GM21526 (cell line): ENCODE measurements around the gene GBGT1.
"Not testable (repeated sequence)": the region's sequence is repeated elsewhere in the genome, so short reads cannot be mapped to it uniquely, and the experiment has no call there.

Experiments used
- ATAC-seq: cut with Tn5 transposase; IDR thresholded peaks from one replicate; pipeline ENCODE4 v1.9.1; 2021; ENCODE audit warnings: moderate library complexity; ENCODE audit not compliant: unreplicated experiment, low FRiP score

The GBGT1 gene

DNA sequence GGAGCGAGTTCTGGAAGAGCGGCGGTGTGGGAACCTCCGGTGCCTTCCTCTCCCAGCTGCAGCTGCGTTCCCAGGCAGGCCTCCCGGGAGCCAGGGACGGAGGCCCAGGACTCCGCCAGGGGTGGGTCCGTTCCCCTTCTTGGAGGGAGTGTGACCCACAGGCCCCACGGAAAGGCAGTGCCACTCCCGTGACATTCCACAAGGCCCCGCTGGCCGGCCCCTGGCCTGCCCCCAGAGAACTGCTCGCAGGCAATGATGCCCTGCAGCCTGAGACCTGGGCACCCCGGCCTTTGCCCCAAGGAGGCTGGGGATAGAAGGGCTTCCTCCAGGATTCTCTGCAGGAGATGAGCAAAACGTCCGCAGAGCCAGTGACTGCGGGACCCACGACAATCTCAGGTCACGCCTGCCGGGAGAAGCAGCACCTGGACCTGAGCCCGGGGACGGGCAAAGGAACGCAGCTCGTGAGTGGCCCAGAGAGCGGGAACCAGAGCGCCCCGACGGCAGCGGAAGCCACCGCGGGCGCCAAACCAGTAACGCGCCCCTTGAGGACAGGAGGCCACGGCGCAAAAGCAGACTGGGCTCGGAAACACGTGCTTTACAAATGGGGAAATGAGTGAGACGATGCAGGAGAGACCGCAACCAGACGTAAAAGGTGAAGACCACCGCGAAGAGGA, 36.1 kb upstream of the GBGT1 start:
- ATAC-seq: no peak

DNA sequence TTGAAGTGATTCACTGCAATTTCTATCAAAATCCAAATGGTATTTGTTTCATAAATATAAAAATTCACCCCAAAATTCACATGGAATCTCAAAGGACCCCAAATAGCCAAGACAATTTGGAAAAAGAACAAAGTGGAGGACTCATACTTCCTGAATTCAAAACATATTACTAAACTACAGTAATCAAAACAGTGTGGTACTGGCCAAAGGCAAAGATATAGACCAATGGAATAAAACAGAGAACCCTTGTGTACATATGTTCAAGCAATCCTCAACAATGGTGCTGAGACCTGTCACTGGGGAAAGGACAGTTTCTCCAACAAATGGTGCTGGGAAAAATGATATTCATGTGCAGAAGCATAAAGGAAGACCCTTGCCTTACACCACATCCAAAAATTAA, 31.3 kb upstream of the GBGT1 start:
- no peak for ATAC-seq

DNA sequence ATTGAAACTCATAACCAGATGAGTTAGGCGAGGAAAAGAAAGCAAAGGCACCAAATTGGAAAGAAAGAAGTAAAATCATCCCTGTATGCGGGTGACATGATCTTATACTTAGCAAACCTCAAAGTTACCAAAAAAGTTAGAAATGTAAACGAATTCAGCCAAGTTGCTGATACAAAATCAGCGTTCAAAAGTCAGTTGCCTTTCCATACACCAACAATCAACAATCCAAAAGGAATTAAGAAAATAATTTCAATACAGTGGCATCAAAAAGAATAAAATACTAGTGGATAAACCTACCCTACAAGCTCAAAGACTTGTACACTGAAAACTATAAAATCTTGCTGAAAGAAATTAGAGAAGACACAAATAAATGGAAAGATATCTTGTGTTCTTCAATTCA, 30.9 kb upstream of the GBGT1 start:
- no peak for ATAC-seq

DNA sequence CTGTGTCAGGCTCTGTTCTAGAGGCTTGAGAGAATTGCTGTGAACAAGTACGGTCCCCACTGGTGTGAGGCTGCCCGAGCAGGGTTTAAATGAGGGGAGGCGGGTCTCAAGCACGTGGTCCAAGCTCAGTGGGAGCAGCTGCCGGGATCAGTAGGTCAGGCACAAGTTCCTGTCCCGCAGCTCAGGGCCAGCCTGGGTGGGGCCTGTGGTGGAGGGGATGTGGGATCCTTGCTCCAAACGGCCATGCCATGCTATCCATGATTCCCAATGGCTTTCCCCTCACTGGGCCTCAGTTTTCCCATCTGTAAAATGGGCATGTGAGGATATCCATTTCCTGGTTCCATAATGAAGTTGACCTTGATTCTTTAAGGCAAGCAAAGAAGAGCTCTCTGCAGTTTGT, 28.3 kb upstream of the GBGT1 start:
- no peak for ATAC-seq

DNA sequence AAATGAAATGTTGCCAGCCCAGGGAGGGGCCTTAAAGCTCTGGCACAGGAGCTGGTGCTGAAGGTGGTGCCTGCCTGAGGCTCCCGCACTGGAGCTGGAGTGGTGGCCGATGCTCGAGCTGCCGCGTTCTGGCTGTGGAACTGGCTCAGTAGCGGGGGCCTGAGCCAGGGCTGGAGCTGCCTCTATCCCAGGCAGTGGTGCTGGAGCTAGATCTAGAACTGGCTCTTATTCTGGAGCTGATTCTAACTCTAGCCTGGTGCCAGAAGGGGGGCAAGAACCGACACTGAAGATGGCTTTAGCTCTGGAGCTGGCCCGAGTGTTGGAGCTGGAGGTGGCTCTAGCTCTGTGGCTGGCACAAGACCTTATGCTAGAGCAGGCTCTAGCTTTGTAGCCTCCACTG, 26.1 kb upstream of the GBGT1 start:
- ATAC-seq: no peak

DNA sequence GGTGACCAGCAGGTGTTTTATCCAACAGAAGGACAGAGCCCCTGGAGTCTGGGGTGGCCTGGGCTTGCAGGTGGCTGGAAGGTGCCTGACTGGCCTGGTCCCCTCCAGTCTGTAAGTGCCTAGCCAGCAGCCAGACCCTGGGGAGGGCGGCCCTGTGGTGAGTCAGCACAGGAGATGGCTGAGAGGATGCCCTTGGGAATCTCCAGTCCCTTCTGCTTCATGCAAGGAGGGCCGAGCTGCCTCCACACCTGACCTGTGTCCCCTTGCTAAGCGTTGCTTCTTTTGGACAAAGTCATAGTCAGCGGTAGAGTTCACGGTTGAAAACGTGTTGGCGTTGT, 25.1 kb upstream of the GBGT1 start:
- no peak for ATAC-seq

DNA sequence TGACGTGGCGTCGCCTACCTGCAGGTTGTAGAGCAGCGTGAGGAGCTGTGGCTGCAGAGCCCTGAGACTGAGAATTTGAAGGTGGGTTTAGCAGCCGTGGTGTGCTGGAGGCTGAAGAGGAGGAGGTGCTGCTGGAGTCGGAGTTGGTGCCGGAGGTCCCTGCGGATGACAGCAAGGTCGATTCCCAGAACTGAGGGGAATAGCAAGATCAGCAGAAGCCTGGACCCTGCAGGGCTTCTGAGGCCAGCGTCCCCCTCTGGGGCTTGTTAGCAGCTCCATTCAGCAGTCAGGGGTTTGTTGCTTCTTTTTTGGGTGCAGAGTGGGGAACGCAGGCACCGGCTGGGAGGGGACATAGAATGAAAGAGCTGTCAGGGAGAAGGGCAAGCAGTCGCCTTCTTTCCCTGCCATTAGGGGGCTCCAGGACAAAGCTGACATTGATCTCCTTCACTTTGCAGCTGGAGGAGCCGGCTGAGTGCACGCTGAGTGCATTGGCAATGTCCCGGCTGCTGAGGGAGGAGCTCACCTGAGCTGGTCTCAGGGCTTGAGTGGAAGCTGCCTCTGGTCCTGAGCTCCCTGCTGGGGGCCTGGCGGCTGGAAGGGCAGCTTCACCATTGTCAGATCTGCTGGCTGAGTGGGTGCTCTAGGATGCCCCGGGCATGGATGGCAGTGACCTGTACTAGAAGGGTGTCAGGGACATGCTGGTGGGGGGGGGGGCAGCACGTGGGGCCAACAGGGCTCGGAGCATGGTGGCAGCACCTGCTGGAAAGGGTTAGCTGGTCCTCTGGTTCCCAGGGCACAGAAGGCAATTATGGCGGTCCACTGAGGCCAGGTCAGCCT, 24.5 kb upstream of the GBGT1 start:
- no peak for ATAC-seq

DNA sequence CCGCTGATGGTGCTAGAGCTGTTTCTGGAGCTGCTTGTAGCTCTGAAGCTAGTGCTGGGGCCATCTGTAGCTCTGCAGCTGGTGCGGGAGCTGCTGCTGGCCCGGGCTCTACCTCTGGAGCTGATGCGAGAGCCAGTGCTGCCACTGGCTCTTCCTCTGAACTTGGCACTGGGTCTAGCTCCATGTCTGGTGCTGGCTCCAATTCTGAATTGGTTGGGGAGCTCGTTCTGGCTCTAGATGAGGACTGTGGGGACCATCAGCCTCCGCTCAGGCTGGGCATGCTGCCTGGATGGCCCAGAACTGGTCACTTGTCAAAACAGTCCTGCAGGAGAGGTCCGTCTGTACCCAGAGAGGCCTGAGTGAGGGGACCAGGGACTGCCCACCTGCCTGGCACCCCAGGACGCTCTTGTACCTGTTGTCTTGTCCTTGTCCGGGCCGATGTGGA, 23.9 kb upstream of the GBGT1 start:
- ATAC-seq: no peak

DNA sequence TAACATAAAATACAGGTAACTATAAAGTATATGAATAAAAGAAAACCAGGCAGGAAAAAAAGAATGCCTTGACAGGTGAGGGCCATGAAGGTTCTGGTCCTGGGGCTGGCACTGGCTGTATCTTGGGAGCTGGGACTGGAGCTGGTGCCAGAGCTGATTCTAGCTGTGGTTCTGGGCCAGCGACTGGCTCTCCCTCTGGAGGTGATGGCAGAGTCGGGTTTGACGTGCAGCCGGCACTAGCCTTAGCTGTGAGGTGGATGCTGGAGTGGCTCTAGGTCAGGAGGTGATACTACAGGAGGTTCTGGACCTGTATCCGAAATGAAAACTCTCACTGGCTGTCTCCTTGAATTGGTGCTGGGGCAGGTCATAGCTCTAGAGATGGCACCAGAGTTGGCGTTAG, 23.0 kb upstream of the GBGT1 start:
- ATAC-seq: no peak

DNA sequence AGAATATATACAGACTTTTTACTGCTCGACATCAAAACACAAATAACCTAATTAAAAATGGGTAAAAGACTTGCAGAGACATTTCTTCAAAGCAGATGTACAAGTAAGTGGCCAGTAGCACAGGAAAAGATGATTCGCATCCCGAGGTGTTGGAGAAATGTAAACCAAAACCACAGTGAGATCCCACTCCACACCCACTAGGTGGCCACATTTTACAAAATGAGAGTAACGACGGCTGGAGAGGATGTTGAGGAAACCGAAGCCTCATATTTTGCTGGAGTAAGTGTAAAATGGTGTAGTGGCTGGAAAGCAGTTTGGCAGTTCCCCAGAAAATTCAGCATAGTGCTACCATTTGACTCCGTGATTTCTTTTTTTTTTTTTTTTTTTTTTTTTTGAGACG, 21.3 kb upstream of the GBGT1 start:
- no peak for ATAC-seq

DNA sequence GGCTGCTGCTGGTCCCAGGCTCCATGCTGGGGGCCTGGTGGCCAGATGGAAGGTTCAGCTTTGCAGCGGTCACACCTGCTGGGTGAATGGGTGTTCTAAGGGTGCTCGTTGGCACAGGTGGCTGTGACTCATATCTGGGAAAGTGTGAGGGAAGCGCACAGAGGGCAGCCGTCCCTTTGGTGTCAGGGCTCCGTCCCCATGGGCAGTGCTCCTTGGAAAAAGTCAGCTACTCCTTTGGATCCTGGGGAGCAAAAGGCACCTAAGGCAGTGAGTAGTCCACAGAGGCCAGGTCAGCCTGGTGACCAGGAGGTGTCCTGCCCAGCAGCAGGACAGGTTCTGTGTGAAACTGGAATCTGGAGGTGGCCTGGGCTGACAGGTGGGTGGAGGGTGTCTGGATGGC, 18.4 kb upstream of the GBGT1 start:
- no peak for ATAC-seq

DNA sequence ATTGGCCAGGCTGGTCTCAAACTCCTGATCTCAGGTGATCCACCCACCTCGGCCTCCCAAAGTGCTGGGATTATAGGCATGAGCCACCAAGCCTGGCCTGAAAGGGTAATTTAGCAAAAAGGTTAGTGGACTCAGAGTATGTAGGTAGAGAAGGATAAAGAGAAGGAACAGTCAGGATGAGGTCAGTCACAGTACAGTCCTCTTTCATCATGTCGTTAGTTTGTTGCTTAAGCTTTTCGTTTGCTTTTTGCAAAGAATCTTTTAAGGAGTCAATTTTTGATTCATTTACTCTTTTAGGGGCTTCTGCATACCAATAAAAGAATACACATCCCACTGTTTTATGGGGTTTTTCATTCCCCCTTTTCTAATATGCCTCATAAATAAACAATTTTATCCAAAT, 17.8 kb upstream of the GBGT1 start:
- no peak for ATAC-seq

DNA sequence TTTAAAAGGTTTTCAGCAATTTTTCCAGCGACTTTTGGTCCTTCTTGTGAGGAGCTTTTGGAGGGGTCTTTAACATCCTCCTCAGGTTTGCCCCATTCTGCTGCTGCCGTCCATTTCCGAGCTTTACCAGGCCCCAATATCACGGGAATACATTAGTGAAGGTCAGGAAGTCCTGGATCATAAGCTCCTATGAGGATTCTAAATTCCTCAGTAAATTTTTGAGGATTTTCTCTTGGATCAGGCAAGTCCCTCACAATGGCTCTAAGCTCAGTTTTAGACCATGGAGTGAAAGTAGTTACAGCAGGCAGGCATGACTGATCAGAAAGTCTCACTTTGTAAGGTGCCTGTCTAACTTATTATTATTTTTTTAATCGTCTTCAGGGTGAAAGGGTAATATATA, 17.2 kb upstream of the GBGT1 start:
- no peak for ATAC-seq

DNA sequence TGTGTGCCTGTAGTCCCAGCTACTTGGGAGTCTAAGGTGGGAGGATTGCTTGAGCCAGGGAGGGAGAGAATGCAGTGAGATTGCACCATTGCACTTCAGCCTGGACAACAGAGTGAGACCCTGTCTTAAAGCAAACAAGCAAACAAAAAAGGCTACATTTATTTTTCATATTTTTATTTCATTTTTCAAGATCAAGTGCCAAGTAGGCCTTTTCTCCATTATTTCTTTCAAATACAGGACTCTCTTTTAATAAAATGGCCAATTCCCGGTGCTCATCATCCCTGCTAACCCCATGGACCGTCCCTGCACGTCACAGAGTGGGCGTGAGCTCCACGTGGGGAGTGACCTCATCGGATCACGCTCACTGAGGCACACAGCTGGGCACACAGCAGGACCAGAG, 9.3 kb upstream of the GBGT1 start:
- ATAC-seq: no peak

DNA sequence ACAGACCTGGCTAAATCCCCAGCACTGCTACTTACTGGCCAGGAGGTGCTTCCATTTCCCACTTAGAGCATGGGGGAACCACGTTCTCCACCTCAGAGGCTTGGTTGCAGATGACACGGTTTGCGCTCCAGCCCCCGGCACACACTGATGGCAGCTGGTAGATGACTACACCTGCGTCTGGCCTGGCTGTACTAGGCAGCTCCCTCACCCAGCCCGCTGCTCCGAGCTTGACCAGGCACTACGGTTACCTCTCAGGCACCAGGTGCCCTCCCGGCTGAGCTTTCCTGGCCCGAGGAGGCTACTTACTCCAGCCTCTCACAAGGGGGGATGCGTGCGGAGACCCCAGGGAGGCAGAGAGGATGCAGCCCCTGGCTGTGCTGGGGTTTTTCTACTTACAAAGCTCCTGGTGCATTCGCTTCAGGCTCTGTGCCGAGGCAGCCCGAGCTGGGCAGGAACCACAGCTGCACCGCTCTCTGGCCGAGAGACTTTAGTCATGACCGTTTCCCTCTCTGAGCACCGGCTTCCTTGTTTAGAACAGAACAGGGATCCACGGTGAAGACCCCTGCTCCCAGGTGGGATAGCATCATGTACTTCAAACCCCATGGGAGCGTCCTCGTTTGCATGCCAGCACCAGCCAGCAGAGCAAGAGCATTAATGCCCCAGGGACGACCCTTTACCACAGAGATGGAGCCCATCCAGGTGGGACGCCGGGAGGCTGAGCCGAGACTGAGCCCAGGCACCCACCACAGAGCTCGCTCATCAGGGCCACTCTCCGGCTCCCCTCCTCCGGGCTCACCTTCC, 7.6 kb upstream of the GBGT1 start:
- ATAC-seq: no peak

DNA sequence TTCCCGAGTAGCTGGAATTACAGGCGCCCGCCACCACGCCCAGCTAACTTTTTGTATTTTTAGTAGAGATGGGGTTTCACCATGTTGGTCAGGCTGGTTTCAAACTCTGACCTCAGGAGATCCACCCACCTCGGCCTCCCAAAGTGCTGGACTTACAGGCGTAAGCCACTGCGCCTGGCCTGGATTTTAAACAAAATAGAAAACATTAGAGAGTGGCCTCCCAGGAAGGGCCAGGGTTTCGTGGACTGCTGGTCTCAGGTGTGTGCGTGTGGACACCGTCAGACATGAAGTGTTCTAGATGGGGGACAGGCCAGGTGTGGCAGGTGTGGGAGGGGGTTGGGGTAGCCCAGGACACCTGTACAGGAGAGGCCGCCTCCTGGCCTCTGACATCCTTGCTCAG, 7.0 kb upstream of the GBGT1 start:
- no peak for ATAC-seq

DNA sequence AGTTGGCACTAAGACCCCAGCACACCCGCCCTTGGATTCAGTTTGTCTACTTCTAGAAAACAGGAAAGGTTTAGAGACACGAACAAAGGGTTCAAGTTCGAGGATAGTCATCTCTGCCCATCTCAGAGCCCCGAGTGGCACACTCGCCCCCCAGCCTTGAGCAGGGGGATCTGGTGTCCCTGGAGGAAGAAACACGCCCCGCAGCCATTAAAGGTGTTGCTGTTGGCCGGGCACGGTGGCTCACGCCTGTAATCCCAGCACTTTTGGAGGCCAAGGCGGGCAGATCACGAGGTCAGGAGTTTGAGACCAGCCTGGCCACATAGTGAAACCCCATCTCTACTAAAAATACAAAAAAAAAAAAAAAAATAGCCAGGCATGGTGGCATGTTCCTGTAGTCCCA, 6.0 kb upstream of the GBGT1 start:
- not testable (repeated sequence) for ATAC-seq

DNA sequence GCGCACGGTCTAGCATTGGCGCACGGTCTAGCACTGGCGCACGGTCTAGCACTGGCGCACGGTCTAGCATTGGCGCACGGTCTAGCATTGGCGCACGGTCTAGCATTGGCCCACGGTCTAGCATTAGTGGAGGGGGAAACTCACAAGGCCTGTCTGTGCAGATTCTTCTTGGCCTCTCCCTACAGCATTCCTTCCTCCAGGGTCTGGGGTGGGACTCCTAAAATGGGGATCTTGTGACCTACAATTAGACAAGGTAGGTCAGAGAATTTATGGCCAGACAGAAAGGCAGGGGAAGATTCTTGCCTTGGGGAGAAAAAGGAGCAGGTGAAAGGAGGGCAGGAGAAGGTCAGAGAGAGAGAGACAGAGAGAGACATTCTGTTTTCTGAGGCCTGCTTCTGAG, 5.4 kb upstream of the GBGT1 start:
- no peak for ATAC-seq

DNA sequence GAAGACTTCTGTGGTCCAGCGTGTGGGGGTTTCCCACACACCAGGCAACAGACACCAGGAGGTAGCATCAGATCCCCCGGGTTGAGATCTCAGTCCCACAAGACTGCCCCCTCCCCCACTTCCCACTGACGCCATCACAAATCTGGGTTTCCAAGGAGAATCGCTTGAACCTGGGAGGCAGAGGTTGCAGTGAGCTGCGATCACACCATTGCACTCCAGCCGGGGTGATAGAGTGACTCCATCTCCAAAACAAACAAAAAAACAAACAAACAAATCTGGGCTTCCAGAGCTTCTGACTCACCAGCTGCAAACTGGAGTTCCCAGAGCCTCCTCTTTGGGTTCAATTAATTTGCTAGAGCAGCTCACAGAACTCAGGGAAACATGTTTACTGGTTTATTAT, 4.7 kb upstream of the GBGT1 start:
- ATAC-seq: no peak

DNA sequence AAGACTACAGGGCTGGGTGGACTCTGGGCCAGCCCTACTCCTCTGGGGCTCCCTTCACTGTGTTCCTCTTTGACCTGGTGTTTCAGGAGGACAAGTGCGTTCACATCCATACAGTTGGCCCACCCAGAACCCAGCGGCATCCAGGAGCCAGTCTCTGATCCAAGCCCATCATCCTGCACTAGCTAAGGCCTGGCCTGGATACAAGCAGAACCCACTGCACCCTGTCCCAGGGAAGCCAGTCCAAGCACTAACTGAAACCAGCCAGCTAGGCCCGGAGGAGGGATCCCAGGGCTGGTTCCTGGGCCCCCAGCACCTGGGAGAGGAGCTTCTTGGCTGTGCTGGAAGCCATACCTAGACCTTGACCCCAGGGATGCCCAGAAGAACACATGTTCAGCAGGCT, 4.1 kb upstream of the GBGT1 start:
- no peak for ATAC-seq

DNA sequence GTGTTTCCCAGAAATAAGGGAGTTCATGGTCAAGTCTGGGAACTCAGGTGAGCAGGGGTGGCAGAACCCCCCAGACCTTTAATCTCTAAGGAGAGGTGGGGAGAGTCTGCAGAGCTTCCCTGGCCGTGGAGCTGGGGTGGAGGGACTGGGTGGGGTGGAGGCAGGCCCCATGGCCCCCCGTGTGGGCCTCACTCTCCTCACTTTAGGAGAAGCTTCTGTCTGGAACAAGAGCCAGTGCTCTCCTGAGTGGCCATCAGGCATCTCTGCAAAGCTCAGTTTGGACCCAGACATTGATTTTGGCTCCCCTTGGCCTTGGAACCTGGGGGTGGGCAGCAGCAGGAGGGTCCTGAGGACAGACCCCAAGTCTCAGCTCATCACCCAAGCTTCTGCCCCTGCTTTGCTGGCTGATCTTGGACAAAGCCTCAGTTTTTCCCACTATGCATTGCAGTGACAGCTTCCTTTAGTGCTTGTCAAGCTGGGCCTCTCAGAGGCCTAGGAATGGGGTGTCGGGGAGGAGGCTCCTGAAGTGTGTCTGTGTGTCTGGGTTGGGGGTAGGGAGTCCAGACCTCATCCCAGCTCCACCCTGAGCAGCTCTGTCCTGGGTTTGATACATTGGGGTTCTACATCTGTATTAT, 3.5 kb upstream of the GBGT1 start:
- ATAC-seq: no peak
